Left ventricle myocardium inferior (tissue), 1 donor: ENCODE results near the gene PCDH8. TPM values are rescaled to one million over a fixed set of nuclear protein-coding genes. Genes with fewer than 3 reads are reported as not detected.

ENCODE experiments used
- DNase-seq: peaks from one replicate; pipeline ENCODE4 v3.0.0-alpha.2; 2020
- H3K27ac ChIP-seq: fragments of 200-600 bp; replicated peaks from 2 replicates; pipeline ENCODE4 v1.8.0; 2021
- H3K27me3 ChIP-seq: fragments of 200-600 bp; 2 replicates; pipeline ENCODE4 v1.8.0; 2021; ENCODE audit warnings: low read depth
- H3K36me3 ChIP-seq: fragments of 200-600 bp; 2 replicates; pipeline ENCODE4 v1.8.0; 2021
- H3K4me1 ChIP-seq: fragments of 200-600 bp; 2 replicates; pipeline ENCODE4 v1.8.0; 2021
- H3K4me3 ChIP-seq: fragments of 200-600 bp; 2 replicates; pipeline ENCODE4 v1.8.0; 2021; ENCODE audit warnings: mild to moderate bottlenecking, moderate library complexity
- H3K9me3 ChIP-seq: fragments of 200-600 bp; replicated peaks from 2 replicates; pipeline ENCODE4 v1.8.0; 2021
- CTCF ChIP-seq: fragments of 200-600 bp; IDR thresholded peaks from 2 replicates; pipeline ENCODE4 v1.8.0; 2021; ENCODE audit warnings: antibody characterized with exemption, mild to moderate bottlenecking, borderline replicate concordance
- intact Hi-C: fragments of 100-400 bp; cut with micrococcal nuclease; formaldehyde crosslinking; loops from one replicate; pipeline ENCODE4 v1.11.0; 2022
- total RNA-seq: library from RNA; stranded (reverse); fragmentation: NEBNext Ultra II Directional; extraction: Animal tissue kit (Norgen Biotek cat#: 25700); gene quantifications from one replicate; pipeline ENCODE4 v1.2.1, GENCODE V29; 2021
- donor health status: DM: no; HTN: yes; CAD: no; lungs with severe emphysema.

Gene PCDH8
- total RNA-seq, 1 donor from 2014 or later, result not detected

DNA sequence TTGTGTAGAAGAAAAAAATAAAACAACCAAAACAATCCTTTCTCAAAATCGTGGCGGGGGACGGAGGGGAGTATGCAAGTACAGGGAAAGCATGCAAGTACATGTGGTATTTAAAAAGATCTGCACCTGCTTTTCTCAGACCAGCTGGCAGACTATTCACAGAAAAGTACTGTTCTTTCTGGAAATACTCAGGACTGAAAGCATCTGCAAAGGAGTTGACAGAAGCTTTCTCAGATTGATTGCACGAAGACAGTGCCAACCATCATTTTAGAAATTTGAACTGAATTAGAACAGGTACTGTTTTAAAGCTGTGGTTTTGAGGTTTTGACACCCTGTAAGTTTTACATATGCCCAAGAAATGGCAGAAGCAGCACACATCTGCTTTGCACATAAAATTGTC, 19.8 kb upstream of the PCDH8 start:
- Histone ChIP-seq H3K4me1 (no peaks in the 10 kb centered on the region), H3K27ac (no peak overlapping the region), H3K36me3 (no peaks in the 10 kb centered on the region), H3K4me3 (no peak overlapping the region), H3K9me3 (peaks cover 4% of the 10 kb centered on the region), H3K27me3 (peaks cover 27% of the 10 kb centered on the region)
- intact Hi-C loops, result no loop called here
- no peak for DNase-seq
- no peak for TF ChIP-seq CTCF

GRCh38 chr13:52864941-52865340, 16.5 kb upstream of the PCDH8 start:
- no peak for TF ChIP-seq CTCF
- Histone ChIP-seq H3K4me3 (no peak overlapping the region), H3K36me3 (no peaks in the 10 kb centered on the region), H3K27ac (no peak overlapping the region), H3K9me3 (no peaks in the 10 kb centered on the region), H3K4me1 (no peaks in the 10 kb centered on the region), H3K27me3 (peaks cover 40% of the 10 kb centered on the region)
- no peak for DNase-seq
- intact Hi-C loops, result no loop called here

DNA sequence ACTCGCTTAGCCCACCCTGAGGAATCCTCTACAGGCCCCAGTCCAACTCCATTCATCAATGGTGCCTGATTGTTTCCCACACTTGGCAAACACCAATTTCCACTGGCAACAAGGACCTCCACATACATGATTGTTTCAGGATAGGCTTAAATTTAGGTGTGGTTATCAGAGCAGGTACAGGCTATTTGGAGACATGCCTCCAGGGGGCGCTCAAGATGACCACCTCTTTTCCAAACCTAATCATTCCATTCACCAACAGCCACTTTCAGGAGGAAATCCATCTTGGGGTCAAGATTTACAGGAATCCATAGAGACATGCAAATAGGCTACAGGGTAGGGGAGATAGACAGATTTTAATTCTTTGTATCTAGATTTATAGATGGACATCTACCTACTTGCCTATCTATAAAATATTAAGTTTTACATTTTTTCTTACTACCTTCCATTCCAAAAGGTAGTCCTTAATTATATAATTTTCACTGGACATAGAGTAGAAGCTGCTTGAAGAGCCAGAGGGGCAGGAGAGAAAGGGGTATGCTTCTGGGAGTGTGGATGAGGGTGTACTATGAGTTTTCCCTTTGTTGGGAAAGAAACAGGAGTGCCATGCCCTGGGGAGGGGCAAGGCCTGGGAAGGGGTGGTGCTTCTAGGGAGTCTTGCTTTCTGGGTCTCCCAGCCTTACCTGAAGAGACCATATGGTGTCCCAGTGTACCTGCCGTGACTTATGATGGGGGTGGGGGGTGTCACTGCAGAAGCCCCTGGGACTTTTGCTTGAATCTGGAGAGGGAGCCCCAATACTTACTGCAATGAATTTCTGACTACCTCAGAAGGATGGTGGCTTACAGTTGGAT, 14.1 kb upstream of the PCDH8 start:
- H3K27me3 ChIP-seq, result peaks cover 56% of the 10 kb centered on the region
- no peaks in the 10 kb centered on the region for H3K4me1 ChIP-seq
- intact Hi-C loops, result no loop called here
- H3K9me3 ChIP-seq, result peaks cover 8% of the 10 kb centered on the region
- TF ChIP-seq CTCF, result peak; percentile 49
- no peak overlapping the region for H3K27ac ChIP-seq
- H3K36me3 ChIP-seq, result no peaks in the 10 kb centered on the region
- DNase-seq, result no peak
- H3K4me3 ChIP-seq, result no peak overlapping the region

DNA sequence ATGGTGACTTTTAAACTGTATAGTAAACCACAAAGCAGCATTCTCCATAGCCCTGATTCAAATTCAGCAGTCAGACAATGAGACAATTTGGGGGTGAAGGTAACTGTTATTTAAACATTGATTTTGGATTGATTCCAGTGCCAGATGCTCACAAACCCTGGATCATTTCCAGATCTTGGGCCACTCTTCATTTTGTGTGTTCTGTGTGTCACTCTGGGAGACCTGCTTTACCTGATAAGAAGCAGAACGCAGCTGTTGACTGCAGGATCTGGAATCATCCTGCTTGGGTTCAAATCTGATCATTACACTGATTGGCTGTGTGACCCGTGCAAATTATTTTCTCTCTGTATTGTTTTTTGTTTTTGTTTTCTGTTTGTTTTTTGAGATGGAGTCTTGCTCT, 4.0 kb upstream of the PCDH8 start:
- no peak for DNase-seq
- no peak for TF ChIP-seq CTCF
- Histone ChIP-seq H3K9me3 (no peaks in the 10 kb centered on the region), H3K27me3 (peaks cover 79% of the 10 kb centered on the region), H3K4me3 (no peak overlapping the region), H3K36me3 (no peaks in the 10 kb centered on the region), H3K4me1 (peaks cover 26% of the 10 kb centered on the region), H3K27ac (no peak overlapping the region)
- intact Hi-C loops, result no loop called here

DNA sequence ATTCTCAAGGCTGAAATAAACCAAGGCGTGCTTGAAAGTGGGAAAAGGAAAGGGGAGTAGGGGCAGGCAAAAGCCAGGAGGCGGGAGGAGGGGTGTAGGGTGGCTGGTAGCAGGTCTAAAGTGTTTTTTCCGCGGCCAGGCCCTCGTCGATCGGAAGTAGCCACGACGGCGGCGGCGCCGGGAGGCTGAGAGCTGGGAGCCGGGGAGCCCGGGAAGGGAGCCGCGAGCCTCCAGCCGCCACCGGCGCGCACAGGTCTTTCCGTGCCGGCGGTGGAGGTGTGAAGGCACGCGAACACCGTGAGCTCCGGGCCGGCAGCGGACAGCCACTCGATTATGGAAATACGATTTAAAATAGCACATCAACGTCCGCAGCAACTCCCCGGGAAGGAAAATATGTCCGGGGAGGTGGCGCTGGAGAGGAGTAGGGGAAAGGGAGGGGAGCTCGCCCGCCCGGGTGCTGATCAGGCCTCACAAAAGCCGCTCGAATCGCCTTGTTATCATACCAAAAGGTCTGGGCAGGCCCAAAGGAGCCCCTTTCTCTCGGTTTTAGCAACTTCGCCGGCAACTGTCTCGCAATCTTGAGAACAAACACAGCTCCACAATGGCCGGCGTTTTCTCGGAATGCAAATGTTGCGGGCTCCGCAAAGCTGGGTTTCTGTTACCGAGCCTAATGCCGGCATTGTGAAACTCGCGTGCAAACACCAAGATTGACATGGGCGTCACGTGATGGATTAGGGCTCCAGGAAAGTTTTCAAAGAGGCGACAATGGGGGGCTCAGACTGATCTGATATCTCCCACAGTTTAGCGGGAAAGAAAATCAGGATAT, 2.9 kb upstream of the PCDH8 start:
- peaks cover 36% of the 10 kb centered on the region for H3K4me1 ChIP-seq
- no peaks in the 10 kb centered on the region for H3K36me3 ChIP-seq
- TF ChIP-seq CTCF, result no peak
- intact Hi-C loops, result no loop called here
- peak overlapping the region; percentile 58 for H3K27ac ChIP-seq
- peak; percentile 26 for DNase-seq
- peaks cover 79% of the 10 kb centered on the region for H3K27me3 ChIP-seq
- H3K9me3 ChIP-seq, result no peaks in the 10 kb centered on the region
- H3K4me3 ChIP-seq, result peak overlapping the region; percentile 71
